HCT116 (cell line): ENCODE results near the gene AMHR2. TPM values are rescaled to one million over a fixed set of nuclear protein-coding genes. Genes with fewer than 3 reads are reported as not detected.
"Not testable (repeated sequence)": the region's sequence is repeated elsewhere in the genome, so short reads cannot be mapped to it uniquely, and the experiment has no call there.

ENCODE experiments used
- ATAC-seq: fragments of 200-7000 bp; cut with Tn5 transposase; 2 replicates; pipeline ENCODE4 v1.9.1; 2020; ENCODE audit warnings: mild to moderate bottlenecking, moderate library complexity
- BruUV-seq: library from RNA; stranded (reverse); fragments of 400-500 nt; replicated peaks from 2 replicates; lab custom pipeline; 2021; lab: Mats Ljungman, UMichigan
- CTCF ChIA-PET: fragments of 300-600 bp; sonication (Branson Sonifier 250); formaldehyde crosslinking; loops from one replicate; lab custom pipeline; 2021; ENCODE audit warnings: antibody characterized with exemption; lab: Charles Lee
- POLR2A ChIA-PET: fragments of 300-600, 350-600 bp; sonication (Branson Sonifier 250); formaldehyde crosslinking; loops from one replicate; lab custom pipeline; 2021; ENCODE audit warnings: antibody characterized with exemption; lab: Charles Lee
- RAD21 ChIA-PET, 2 experiments: fragments of 300-600 bp; sonication (Branson Sonifier 250); formaldehyde crosslinking; loops; one replicate each; lab custom pipeline; 2023; ENCODE audit warnings: low total read pairs in 2 of 2; ENCODE audit not compliant: uncharacterized antibody in 2 of 2, unreplicated experiment in 2 of 2, low non-redundant PET in 1 of 2; lab: Charles Lee
- DNase-seq: peaks from one replicate; pipeline ENCODE4 v3.0.0-alpha.2; 2010; ENCODE audit warnings: low read depth, low spot score
- H2AFZ ChIP-seq: fragments of 200-600 bp; shearing (Covaris generic), sonication (generic); 2 replicates; pipeline ENCODE4 v1.6.1; 2017; ENCODE audit warnings: low read depth, mixed run types, mixed read lengths, antibody characterized with exemption, low read length; ENCODE audit not compliant: poor library complexity, severe bottlenecking
- H3K27ac ChIP-seq: 2 replicates; pipeline ENCODE4 v1.5.1; 2012; ENCODE audit warnings: low read depth, low read length
- H3K27me3 ChIP-seq: fragments of 200-600 bp; sonication (generic); 2 replicates; pipeline ENCODE4 v1.6.1; 2016; ENCODE audit warnings: mixed run types, low read length, mixed read lengths; ENCODE audit not compliant: insufficient read depth
- H3K36me3 ChIP-seq, 2 experiments: fragments of 200-500 bp in 1 of 2; fragments of 200-600 bp in 1 of 2; sonication (Bioruptor generic) in 1 of 2; sonication (generic) in 1 of 2; 2 replicates each; pipeline versions ENCODE4 v1.5.1 to v1.6.1; 2014 to 2016; ENCODE audit warnings: low read length in 2 of 2, inconsistent platforms in 1 of 2, mixed read lengths in 1 of 2, mixed run types in 1 of 2; ENCODE audit not compliant: insufficient read depth in 2 of 2, control insufficient read depth in 1 of 2
- H3K4me1 ChIP-seq, 2 experiments: fragments of 200-600 bp in 1 of 2; sonication (generic) in 1 of 2; 2 replicates each; pipeline versions ENCODE4 v1.5.1 to v1.6.1; 2012 to 2017; ENCODE audit warnings: low read length in 2 of 2, inconsistent platforms in 1 of 2, mild to moderate bottlenecking in 1 of 2, mixed read lengths in 1 of 2, mixed run types in 1 of 2, moderate library complexity in 1 of 2; ENCODE audit not compliant: insufficient read depth in 2 of 2, control insufficient read depth in 1 of 2
- H3K4me2 ChIP-seq: fragments of 200-600 bp; sonication (generic); 2 replicates; pipeline ENCODE4 v1.6.1; 2017; ENCODE audit warnings: mixed run types, low read length, mixed read lengths
- H3K4me3 ChIP-seq, 2 experiments: fragments of 200-600 bp in 1 of 2; sonication (generic) in 1 of 2; replicated peaks in 1 of 2; 2 replicates each; pipeline ENCODE4 v1.5.1; 2011 to 2016; ENCODE audit warnings: low read length in 2 of 2, control low read depth in 1 of 2, low read depth in 1 of 2, mild to moderate bottlenecking in 1 of 2, mixed read lengths in 1 of 2, mixed run types in 1 of 2
- H3K79me2 ChIP-seq: fragments of 200-600 bp; sonication (generic); 2 replicates; pipeline ENCODE4 v1.6.1; 2017; ENCODE audit warnings: mild to moderate bottlenecking, mixed run types, low read length, moderate library complexity, mixed read lengths; ENCODE audit not compliant: insufficient read depth
- H3K9ac ChIP-seq: fragments of 200-600 bp; sonication (generic); 2 replicates; pipeline ENCODE4 v1.6.1; 2016; ENCODE audit warnings: low read length, mixed read lengths
- H3K9me2 ChIP-seq: fragments of 200-600 bp; sonication (generic), shearing (Covaris generic); 2 replicates; pipeline ENCODE4 v1.6.1; 2017; ENCODE audit warnings: mixed run types, mild to moderate bottlenecking, moderate library complexity; ENCODE audit not compliant: insufficient read depth
- H3K9me3 ChIP-seq, 2 experiments: fragments of 200-500 bp in 1 of 2; fragments of 200-600 bp in 1 of 2; sonication (Bioruptor generic) in 1 of 2; sonication (generic) in 1 of 2; 2 replicates each; pipeline ENCODE4 v1.6.1; 2014 to 2017; ENCODE audit warnings: low read length in 2 of 2, mixed read lengths in 2 of 2, inconsistent platforms in 1 of 2, low read depth in 1 of 2, mild to moderate bottlenecking in 1 of 2, mixed run types in 1 of 2, moderate library complexity in 1 of 2; ENCODE audit not compliant: control insufficient read depth in 1 of 2, insufficient read depth in 1 of 2
- H4K20me1 ChIP-seq: fragments of 200-600 bp; sonication (generic), shearing (Covaris generic); 2 replicates; pipeline ENCODE4 v1.6.1; 2017; ENCODE audit warnings: mixed run types, mild to moderate bottlenecking, moderate library complexity; ENCODE audit not compliant: insufficient read depth
- JUND ChIP-seq: IDR thresholded peaks from 2 replicates; pipeline ENCODE4 v1.6.1; 2012
- ZFX ChIP-seq: fragments of 450-650 bp; IDR thresholded peaks from 2 replicates; pipeline ENCODE4 v1.6.1; 2017
- intact Hi-C: fragments of 100-400 bp; cut with micrococcal nuclease; formaldehyde crosslinking; loops from 2 replicates; pipeline ENCODE4 v1.10.0; 2022
- total RNA-seq: library from RNA; stranded (reverse); gene quantifications from one replicate; pipeline ENCODE4 v1.2.1, GENCODE V29; 2021; ENCODE audit not compliant: unreplicated experiment
- TF ChIP-seq, protein P1 (sequence below), 3 experiments: fragments of 200-600 bp in 1 of 3; sonication (generic) in 1 of 3; IDR thresholded peaks in 2 of 3; conservative IDR thresholded peaks in 1 of 3; 2 replicates each; pipeline ENCODE4 v1.5.1; 2012 to 2017; ENCODE audit warnings: low read depth in 2 of 3, low read length in 2 of 3, antibody characterized with exemption in 1 of 3, borderline replicate concordance in 1 of 3, control low read depth in 1 of 3, mild to moderate bottlenecking in 1 of 3, mixed read lengths in 1 of 3, mixed run types in 1 of 3, moderate library complexity in 1 of 3; ENCODE audit not compliant: insufficient read depth in 1 of 3
- TF ChIP-seq, protein P2 (sequence below): IDR thresholded peaks from 2 replicates; pipeline ENCODE4 v1.6.1; 2012

AMHR2 gene
- total RNA-seq, 1 experiment from 2014 or later, result not detected

DNA sequence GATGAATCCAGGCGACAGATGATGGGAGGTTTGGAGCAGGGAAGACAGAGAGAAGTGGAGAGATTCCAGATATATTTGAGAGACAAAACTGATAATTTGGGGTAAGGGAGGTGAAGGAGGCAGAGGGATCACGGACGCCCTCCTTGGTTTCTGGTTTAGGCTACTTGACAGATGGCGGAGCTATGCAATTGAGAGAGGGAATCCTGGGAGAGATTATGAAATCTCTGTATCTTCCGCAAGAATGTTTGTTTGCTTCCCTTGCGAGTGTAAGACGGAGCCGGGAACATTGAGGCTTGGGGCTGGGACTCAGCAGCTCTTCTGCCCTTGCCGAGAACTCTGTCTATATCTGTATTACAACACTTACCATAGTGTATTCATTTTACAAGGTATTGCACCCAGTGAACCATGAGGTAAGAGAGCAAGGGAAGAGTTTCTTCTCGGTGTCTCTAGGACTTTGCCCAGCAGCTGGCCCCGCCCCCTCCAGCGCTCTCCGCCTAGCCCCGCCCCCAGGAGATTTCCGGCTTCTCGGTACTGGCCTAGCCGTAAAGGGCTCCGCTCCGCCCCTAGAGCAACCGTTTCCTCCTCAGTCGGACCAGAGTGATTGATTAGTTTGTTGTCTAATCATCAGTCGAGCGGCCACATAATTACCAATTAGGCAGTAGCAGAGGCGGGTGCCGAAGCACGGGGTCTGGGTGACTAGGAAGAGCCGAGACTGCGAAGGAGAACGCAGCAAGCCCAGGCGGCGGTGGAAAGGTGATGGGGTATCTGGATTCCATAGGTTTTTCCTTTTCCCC, 17.6 kb downstream of the AMHR2 start, which contains the start of gene PRR13 (continued):
- TF ChIP-seq, protein P1, sequence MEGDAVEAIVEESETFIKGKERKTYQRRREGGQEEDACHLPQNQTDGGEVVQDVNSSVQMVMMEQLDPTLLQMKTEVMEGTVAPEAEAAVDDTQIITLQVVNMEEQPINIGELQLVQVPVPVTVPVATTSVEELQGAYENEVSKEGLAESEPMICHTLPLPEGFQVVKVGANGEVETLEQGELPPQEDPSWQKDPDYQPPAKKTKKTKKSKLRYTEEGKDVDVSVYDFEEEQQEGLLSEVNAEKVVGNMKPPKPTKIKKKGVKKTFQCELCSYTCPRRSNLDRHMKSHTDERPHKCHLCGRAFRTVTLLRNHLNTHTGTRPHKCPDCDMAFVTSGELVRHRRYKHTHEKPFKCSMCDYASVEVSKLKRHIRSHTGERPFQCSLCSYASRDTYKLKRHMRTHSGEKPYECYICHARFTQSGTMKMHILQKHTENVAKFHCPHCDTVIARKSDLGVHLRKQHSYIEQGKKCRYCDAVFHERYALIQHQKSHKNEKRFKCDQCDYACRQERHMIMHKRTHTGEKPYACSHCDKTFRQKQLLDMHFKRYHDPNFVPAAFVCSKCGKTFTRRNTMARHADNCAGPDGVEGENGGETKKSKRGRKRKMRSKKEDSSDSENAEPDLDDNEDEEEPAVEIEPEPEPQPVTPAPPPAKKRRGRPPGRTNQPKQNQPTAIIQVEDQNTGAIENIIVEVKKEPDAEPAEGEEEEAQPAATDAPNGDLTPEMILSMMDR (IDR thresholded peaks at IDR 0.05 in 2 of 3, conservative IDR thresholded peaks at IDR 0.05 in 1 of 3; ENCODE audit: borderline replicate concordance in 1 of 3, insufficient read depth in 1 of 3, low read depth in 2 of 3, low read length in 2 of 3), result no peak
- TF ChIP-seq, all 23 proteins: peak for 7

DNA sequence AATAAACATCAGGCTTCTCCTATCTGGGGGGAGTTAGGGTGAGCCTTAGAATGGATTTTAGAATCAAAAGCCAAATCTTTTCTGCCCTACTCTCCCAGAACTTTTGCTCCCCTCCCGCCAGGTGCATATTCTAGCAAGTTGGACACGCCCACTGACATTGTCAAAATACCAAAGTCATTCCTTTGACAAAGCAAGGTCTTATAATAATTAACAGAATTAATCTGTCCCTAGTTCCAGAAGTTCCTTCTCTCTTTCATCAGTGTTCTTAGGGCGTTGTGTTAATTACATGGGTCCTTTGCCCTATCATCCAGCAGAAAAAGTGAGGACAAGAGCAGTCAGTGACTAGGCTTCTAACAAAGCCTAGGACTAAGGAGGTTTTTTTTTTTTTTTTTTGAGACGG, 20.3 kb downstream of the AMHR2 start:
- no peaks in the 10 kb centered on the region for H3K9me2 ChIP-seq
- ChIA-PET RAD21 (no interaction called here), POLR2A (no interaction called here), CTCF (no interaction called here)
- BruUV-seq, result no TSS peak
- H3K9ac ChIP-seq, result no peak overlapping the region
- DNase-seq (no peak), ATAC-seq (no peak)
- TF ChIP-seq ZFX (no peak), JUND (no peak)
- TF ChIP-seq, protein P2, sequence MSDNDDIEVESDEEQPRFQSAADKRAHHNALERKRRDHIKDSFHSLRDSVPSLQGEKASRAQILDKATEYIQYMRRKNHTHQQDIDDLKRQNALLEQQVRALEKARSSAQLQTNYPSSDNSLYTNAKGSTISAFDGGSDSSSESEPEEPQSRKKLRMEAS, result no peak
- peaks cover 3 to 22% of the 10 kb centered on the region in 2 experiments; a peak in 3 of 4 replicates for H3K4me1 ChIP-seq
- H3K27ac ChIP-seq, result no peak overlapping the region
- no peak overlapping the region for H3K4me2 ChIP-seq
- intact Hi-C loops, result no loop called here
- H4K20me1 ChIP-seq, result 0 out of 2 replicates have a peak, but pooled peaks cover 3% of the 10 kb centered on the region
- no peaks in the 10 kb centered on the region for H3K27me3 ChIP-seq
- H3K36me3 ChIP-seq, result peaks cover 21 to 28% of the 10 kb centered on the region in 2 experiments
- H3K9me3 ChIP-seq, result no peaks in the 10 kb centered on the region
- peaks cover 46% of the 10 kb centered on the region for H3K79me2 ChIP-seq
- H2AFZ ChIP-seq, result no peak overlapping the region
- H3K4me3 ChIP-seq, result no peak overlapping the region

DNA sequence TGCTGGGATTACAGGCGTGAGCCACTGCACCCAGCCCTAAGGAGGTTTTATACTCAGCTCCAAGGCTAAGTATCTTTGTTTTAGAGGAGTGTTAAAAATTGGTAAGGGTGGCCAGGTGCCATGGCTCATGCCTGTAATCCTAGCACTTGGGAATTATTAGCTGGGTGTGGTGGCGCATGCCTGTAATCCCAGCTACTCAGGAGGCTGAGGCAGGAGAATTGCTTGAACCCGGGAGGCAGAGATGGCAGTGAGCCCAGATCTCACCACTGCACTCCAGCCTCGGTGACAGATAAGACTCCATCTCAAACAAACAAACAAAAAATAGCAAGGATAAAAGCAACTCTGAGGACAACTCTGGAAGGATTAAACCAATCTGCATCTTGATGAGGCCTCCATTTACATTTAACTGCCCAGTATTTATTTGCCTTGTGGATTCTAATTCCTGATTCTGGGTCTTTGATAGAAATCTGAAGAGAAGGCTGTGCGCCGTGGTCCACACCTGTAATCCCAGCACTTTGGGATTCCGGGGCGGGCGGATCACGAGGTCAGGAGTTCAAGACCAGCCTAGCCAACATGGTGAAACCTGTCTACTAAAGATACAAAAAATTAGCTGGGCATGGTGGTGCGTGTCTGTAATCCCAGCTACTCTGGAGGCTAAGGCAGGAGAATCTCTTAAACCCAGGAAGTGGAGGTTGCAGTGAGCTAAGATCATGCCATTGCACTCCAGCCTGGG, 21.1 kb downstream of the AMHR2 start:
- H3K9me3 ChIP-seq, H3K27me3 ChIP-seq, H3K9ac ChIP-seq, RAD21 ChIA-PET, DNase-seq, H2AFZ ChIP-seq, POLR2A ChIA-PET, intact Hi-C loops, H3K4me2 ChIP-seq, BruUV-seq, H4K20me1 ChIP-seq, H3K27ac ChIP-seq, H3K9me2 ChIP-seq, ATAC-seq, H3K4me3 ChIP-seq: not testable (repeated sequence)
- Histone ChIP-seq H3K36me3 (peaks cover 21 to 28% of the 10 kb centered on the region in 2 experiments), H3K4me1 (peaks cover 3 to 22% of the 10 kb centered on the region in 2 experiments; a peak in 3 of 4 replicates), H3K79me2 (peaks cover 46% of the 10 kb centered on the region)
- CTCF ChIA-PET, result interaction anchor here (0.7 kb wide), 1 partner anchor 93 kb away, joined by 3 read pairs; no protein-coding TSS in a partner anchor
